Caco-2 (cell line): ENCODE measurements around the gene PDE4D. TPM values are rescaled to one million over a fixed set of nuclear protein-coding genes. Genes with fewer than 3 reads are reported as not detected.

Source experiments
- BruUV-seq: library from RNA; stranded (reverse); fragments of 400-500 nt; replicated peaks from 2 replicates; lab custom pipeline; 2021; lab: Mats Ljungman, UMichigan
- CTCF ChIA-PET: fragments of 300-600 bp; sonication (Branson Sonifier 250); formaldehyde crosslinking; loops from one replicate; lab custom pipeline; 2022; ENCODE audit warnings: antibody characterized with exemption; lab: Charles Lee
- POLR2A ChIA-PET: fragments of 300-600 bp; sonication (Branson Sonifier 250); formaldehyde crosslinking; loops from one replicate; lab custom pipeline; 2022; ENCODE audit warnings: antibody characterized with exemption; lab: Charles Lee
- DNase-seq, 2 experiments: peaks; one replicate each; pipeline versions ENCODE4 v3.0.0 to v3.0.0-alpha.2; 2020 to 2022
- H3K27me3 ChIP-seq: replicated peaks from 2 replicates; pipeline ENCODE4 v1.6.0; 2011; ENCODE audit warnings: low read length; ENCODE audit not compliant: control insufficient read depth, insufficient read depth
- H3K36me3 ChIP-seq: 2 replicates; pipeline ENCODE4 v1.5.1; 2011; ENCODE audit warnings: low read length; ENCODE audit not compliant: control insufficient read depth, insufficient read depth
- H3K4me1 ChIP-seq: fragments of 250-450 bp; sonication (Bioruptor Pico); 2 replicates; pipeline ENCODE4 v1.5.1; 2020; ENCODE audit warnings: mild to moderate bottlenecking
- H3K4me3 ChIP-seq: 2 replicates; pipeline ENCODE4 v1.5.1; 2011; ENCODE audit warnings: low read depth, mild to moderate bottlenecking, control low read depth, low read length
- H3K9me3 ChIP-seq: fragments of 250-450 bp; sonication (Bioruptor Pico); 2 replicates; pipeline ENCODE4 v1.5.1; 2020; ENCODE audit warnings: mild to moderate bottlenecking, moderate library complexity
- H3K27ac Mint-ChIP-seq: one replicate; pipeline ENCODE4 v1.8.0; 2022; ENCODE audit warnings: mixed read lengths; ENCODE audit not compliant: unreplicated experiment
- H3K27me3 Mint-ChIP-seq: one replicate; pipeline ENCODE4 v1.8.0; 2022; ENCODE audit warnings: mixed read lengths; ENCODE audit not compliant: insufficient read depth, unreplicated experiment
- H3K36me3 Mint-ChIP-seq: one replicate; pipeline ENCODE4 v1.8.0; 2022; ENCODE audit warnings: mild to moderate bottlenecking, mixed read lengths; ENCODE audit not compliant: insufficient read depth, unreplicated experiment
- H3K4me1 Mint-ChIP-seq: one replicate; pipeline ENCODE4 v1.8.0; 2022; ENCODE audit warnings: low read depth, mixed read lengths; ENCODE audit not compliant: unreplicated experiment
- H3K4me3 Mint-ChIP-seq: one replicate; pipeline ENCODE4 v1.8.0; 2022; ENCODE audit warnings: mild to moderate bottlenecking, moderate library complexity, mixed read lengths; ENCODE audit not compliant: unreplicated experiment
- H3K9me3 Mint-ChIP-seq: one replicate; pipeline ENCODE4 v1.8.0; 2022; ENCODE audit warnings: mixed read lengths; ENCODE audit not compliant: unreplicated experiment
- CTCF ChIP-seq, 2 experiments: fragments of 200-600 bp in 1 of 2; IDR thresholded peaks; 1 replicate in 1 of 2; 2 replicates in 1 of 2; pipeline versions ENCODE4 v1.5.1 to v1.8.0; 2011 to 2022; ENCODE audit warnings: antibody characterized with exemption in 1 of 2, control low read depth in 1 of 2, inconsistent platforms in 1 of 2, low read depth in 1 of 2, low read length in 1 of 2, mild to moderate bottlenecking in 1 of 2, moderate library complexity in 1 of 2; ENCODE audit not compliant: insufficient read depth in 1 of 2, severe bottlenecking in 1 of 2, unreplicated experiment in 1 of 2
- intact Hi-C: fragments of 100-400 bp; cut with micrococcal nuclease; formaldehyde crosslinking; loops from one replicate; pipeline ENCODE4 v1.10.0; 2022; ENCODE audit not compliant: unreplicated experiment
- total RNA-seq: library from RNA; stranded (reverse); gene quantifications from 2 replicates; pipeline ENCODE4 v1.2.3, GENCODE V29; 2022

PDE4D gene
- total RNA-seq, 1 experiment from 2014 or later: 89.8 TPM

- no peak overlapping the region for H3K4me3 ChIP-seq
- intact Hi-C loops: no loop called here
- H3K4me1 Mint-ChIP-seq: peaks cover 19% of the 10 kb centered on the region
- no peaks in the 10 kb centered on the region for H3K36me3 ChIP-seq
- H3K27me3 ChIP-seq: no peaks in the 10 kb centered on the region
- no peak for TF ChIP-seq CTCF (IDR thresholded peaks at IDR 0.05; ENCODE audit: insufficient read depth in 1 of 2, low read depth in 1 of 2, low read length in 1 of 2, severe bottlenecking in 1 of 2, unreplicated experiment in 1 of 2)
- H3K9me3 ChIP-seq: no peaks in the 10 kb centered on the region
- ChIA-PET CTCF (interaction anchor here (1.0 kb wide), 1 partner anchor 31 kb away, joined by 3 read pairs; no protein-coding TSS in a partner anchor), POLR2A (no interaction called here)
- peaks cover 24% of the 10 kb centered on the region for H3K4me1 ChIP-seq
- no peaks in the 10 kb centered on the region for H3K36me3 Mint-ChIP-seq
- H3K4me3 Mint-ChIP-seq: no peak overlapping the region
- no peak overlapping the region for H3K27ac Mint-ChIP-seq
- no peaks in the 10 kb centered on the region for H3K9me3 Mint-ChIP-seq
- H3K27me3 Mint-ChIP-seq: no peaks in the 10 kb centered on the region
- DNase-seq: no peak
- BruUV-seq: no TSS peak
These were observed 639.9 kb downstream of the PDE4D start for GRCh38 chr5:59253625-59254024.

- Mint-ChIP-seq H3K4me1 (peaks cover 2% of the 10 kb centered on the region), H3K27me3 (no peaks in the 10 kb centered on the region), H3K9me3 (no peaks in the 10 kb centered on the region), H3K27ac (no peak overlapping the region), H3K4me3 (no peak overlapping the region), H3K36me3 (no peaks in the 10 kb centered on the region)
- no peaks in the 10 kb centered on the region for H3K9me3 ChIP-seq
- no peaks in the 10 kb centered on the region for H3K27me3 ChIP-seq
- no peak overlapping the region for H3K4me3 ChIP-seq
- no TSS peak for BruUV-seq
- intact Hi-C loops: no loop called here
- TF ChIP-seq CTCF (IDR thresholded peaks at IDR 0.05; ENCODE audit: insufficient read depth in 1 of 2, low read depth in 1 of 2, low read length in 1 of 2, severe bottlenecking in 1 of 2, unreplicated experiment in 1 of 2): no peak
- DNase-seq: no peak
- POLR2A ChIA-PET: no interaction called here
- CTCF ChIA-PET: no interaction called here
- H3K4me1 ChIP-seq: peaks cover 8% of the 10 kb centered on the region
- no peaks in the 10 kb centered on the region for H3K36me3 ChIP-seq
These were observed 641.9 kb downstream of the PDE4D start for GRCh38 chr5:59251627-59252026.

- DNase-seq: no peak
- Mint-ChIP-seq H3K27ac (no peak overlapping the region), H3K9me3 (no peaks in the 10 kb centered on the region), H3K36me3 (no peaks in the 10 kb centered on the region), H3K4me3 (no peak overlapping the region), H3K27me3 (no peaks in the 10 kb centered on the region), H3K4me1 (no peaks in the 10 kb centered on the region)
- Histone ChIP-seq H3K9me3 (no peaks in the 10 kb centered on the region), H3K27me3 (no peaks in the 10 kb centered on the region), H3K36me3 (no peaks in the 10 kb centered on the region), H3K4me1 (peaks cover 8% of the 10 kb centered on the region), H3K4me3 (no peak overlapping the region)
- intact Hi-C loops: no loop called here
- ChIA-PET CTCF (no interaction called here), POLR2A (no interaction called here)
- BruUV-seq: no TSS peak
- no peak for TF ChIP-seq CTCF (IDR thresholded peaks at IDR 0.05; ENCODE audit: insufficient read depth in 1 of 2, low read depth in 1 of 2, low read length in 1 of 2, severe bottlenecking in 1 of 2, unreplicated experiment in 1 of 2)
These were observed 643.8 kb downstream of the PDE4D start for GRCh38 chr5:59249726-59250125.
